ENCODE results near the gene GNAI1.

DNA sequence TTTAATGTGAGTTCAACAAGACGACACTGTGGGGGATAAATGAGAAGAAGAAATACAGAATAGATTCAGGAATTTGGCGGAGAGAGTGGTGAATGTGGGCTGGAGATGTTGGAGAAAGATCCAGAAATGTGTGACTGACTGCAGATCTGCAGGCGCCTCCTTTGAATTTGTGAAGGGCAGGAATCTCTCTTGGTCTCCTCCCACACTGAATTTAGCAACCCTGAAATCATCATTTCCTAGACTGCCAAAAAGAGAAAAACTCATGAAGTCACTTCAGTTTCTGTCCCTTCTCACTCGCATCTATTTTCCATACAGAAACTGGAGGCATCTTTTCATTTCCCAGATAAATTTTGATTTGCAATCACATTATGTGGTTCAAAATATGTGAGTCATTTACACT, 128.7 kb downstream of the GNAI1 start:
- TF ChIP-seq, protein P1, sequence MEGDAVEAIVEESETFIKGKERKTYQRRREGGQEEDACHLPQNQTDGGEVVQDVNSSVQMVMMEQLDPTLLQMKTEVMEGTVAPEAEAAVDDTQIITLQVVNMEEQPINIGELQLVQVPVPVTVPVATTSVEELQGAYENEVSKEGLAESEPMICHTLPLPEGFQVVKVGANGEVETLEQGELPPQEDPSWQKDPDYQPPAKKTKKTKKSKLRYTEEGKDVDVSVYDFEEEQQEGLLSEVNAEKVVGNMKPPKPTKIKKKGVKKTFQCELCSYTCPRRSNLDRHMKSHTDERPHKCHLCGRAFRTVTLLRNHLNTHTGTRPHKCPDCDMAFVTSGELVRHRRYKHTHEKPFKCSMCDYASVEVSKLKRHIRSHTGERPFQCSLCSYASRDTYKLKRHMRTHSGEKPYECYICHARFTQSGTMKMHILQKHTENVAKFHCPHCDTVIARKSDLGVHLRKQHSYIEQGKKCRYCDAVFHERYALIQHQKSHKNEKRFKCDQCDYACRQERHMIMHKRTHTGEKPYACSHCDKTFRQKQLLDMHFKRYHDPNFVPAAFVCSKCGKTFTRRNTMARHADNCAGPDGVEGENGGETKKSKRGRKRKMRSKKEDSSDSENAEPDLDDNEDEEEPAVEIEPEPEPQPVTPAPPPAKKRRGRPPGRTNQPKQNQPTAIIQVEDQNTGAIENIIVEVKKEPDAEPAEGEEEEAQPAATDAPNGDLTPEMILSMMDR (IDR thresholded peaks at IDR 0.05): no peak
- TF ChIP-seq EZH2 (IDR thresholded peaks at IDR 0.05; ENCODE audit: borderline replicate concordance, insufficient read depth, low read depth, low read length, poor library complexity, severe bottlenecking): no peak

Measured in B cell (primary cell).